DND-41 (cell line): ENCODE measurements around the gene DSCAML1.

Experiments
- ATAC-seq: fragments of 200-7000 bp; cut with Tn5 transposase; 3 replicates; pipeline ENCODE4 v1.9.1; 2021; ENCODE audit warnings: low read depth; ENCODE audit not compliant: insufficient read depth
- DNase-seq: peaks from one replicate; pipeline ENCODE4 v3.0.0-alpha.2; 2020
- H2AFZ ChIP-seq: 2 replicates; pipeline ENCODE4 v1.6.0; 2012; ENCODE audit warnings: low read depth, low read length
- H3K27ac ChIP-seq: 2 replicates; pipeline ENCODE4 v1.5.1; 2012; ENCODE audit warnings: low read length, inconsistent platforms
- H3K27me3 ChIP-seq: fragments of 200-600 bp; sonication (generic); 2 replicates; pipeline ENCODE4 v1.6.0; 2012; ENCODE audit warnings: low read length, mild to moderate bottlenecking, inconsistent platforms; ENCODE audit not compliant: insufficient read depth, poor library complexity
- H3K36me3 ChIP-seq: 2 replicates; pipeline ENCODE4 v1.5.1; 2012; ENCODE audit warnings: low read length, inconsistent platforms; ENCODE audit not compliant: insufficient read depth
- H3K4me1 ChIP-seq: 2 replicates; pipeline ENCODE4 v1.5.1; 2012; ENCODE audit warnings: mild to moderate bottlenecking, low read length; ENCODE audit not compliant: insufficient read depth
- H3K4me2 ChIP-seq: 2 replicates; pipeline ENCODE4 v1.6.0; 2012; ENCODE audit warnings: mild to moderate bottlenecking, moderate library complexity, low read length, inconsistent platforms; ENCODE audit not compliant: insufficient read depth
- H3K4me3 ChIP-seq, 2 experiments: fragments of 200-600 bp in 1 of 2; shearing (Covaris generic) in 1 of 2; 2 replicates each; pipeline ENCODE4 v1.5.1; 2012 to 2016; ENCODE audit warnings: inconsistent platforms in 2 of 2, low read length in 2 of 2, mild to moderate bottlenecking in 2 of 2, low read depth in 1 of 2, moderate library complexity in 1 of 2
- H3K79me2 ChIP-seq: 2 replicates; pipeline ENCODE4 v1.6.0; 2012; ENCODE audit warnings: low read length, inconsistent platforms; ENCODE audit not compliant: insufficient read depth
- H3K9ac ChIP-seq: 2 replicates; pipeline ENCODE4 v1.6.0; 2012; ENCODE audit warnings: low read depth, mild to moderate bottlenecking, inconsistent platforms, low read length, moderate library complexity
- H3K9me3 ChIP-seq: 2 replicates; pipeline ENCODE4 v1.5.1; 2012; ENCODE audit warnings: low read length, moderate library complexity, mild to moderate bottlenecking, inconsistent platforms; ENCODE audit not compliant: insufficient read depth, severe bottlenecking
- H4K20me1 ChIP-seq: 2 replicates; pipeline ENCODE4 v1.6.0; 2012; ENCODE audit warnings: low read length; ENCODE audit not compliant: insufficient read depth
- CTCF ChIP-seq: IDR thresholded peaks from 2 replicates; pipeline ENCODE4 v1.5.1; 2012; ENCODE audit warnings: borderline replicate concordance, low read length, moderate library complexity, mild to moderate bottlenecking; ENCODE audit not compliant: poor library complexity, severe bottlenecking; ENCODE audit errors: extremely low read depth
- EZH2 ChIP-seq: IDR thresholded peaks from 3 replicates; pipeline ENCODE4 v1.6.1; 2012; ENCODE audit warnings: borderline replicate concordance, low read depth, mild to moderate bottlenecking, moderate library complexity, low read length, inconsistent platforms; ENCODE audit not compliant: severe bottlenecking

The DSCAML1 gene

DNA sequence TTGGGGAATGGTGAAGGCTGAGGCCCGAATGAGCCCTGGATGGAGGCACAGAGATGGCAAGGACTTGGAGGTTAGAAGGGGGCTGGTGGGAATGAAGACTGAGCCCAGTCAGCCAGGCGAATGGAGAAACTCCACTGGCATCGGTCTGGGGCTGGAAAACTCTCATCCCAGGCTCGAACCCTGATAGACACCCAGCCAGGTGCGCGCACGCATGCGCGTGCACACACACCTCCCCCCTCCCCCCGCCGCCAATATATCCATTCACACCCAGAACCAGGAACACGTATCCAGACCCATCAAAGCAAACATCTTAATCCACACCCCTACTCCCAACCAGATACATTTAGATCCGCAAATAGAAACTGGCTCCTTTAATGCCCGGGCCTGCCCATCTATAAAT lies 330.1 kb downstream of the DSCAML1 start:
- H3K4me3 ChIP-seq = no peak overlapping the region
- H3K79me2 ChIP-seq = no peaks in the 10 kb centered on the region
- TF ChIP-seq EZH2 (no peak), CTCF (no peak)
- DNase-seq = no peak
- H4K20me1 ChIP-seq = no peaks in the 10 kb centered on the region
- no peak overlapping the region for H3K27ac ChIP-seq
- no peaks in the 10 kb centered on the region for H3K9me3 ChIP-seq
- H3K4me1 ChIP-seq = no peaks in the 10 kb centered on the region
- H2AFZ ChIP-seq = no peak overlapping the region
- H3K9ac ChIP-seq = no peak overlapping the region
- H3K36me3 ChIP-seq = no peaks in the 10 kb centered on the region
- no peak for ATAC-seq
- H3K4me2 ChIP-seq = no peak overlapping the region
- no peaks in the 10 kb centered on the region for H3K27me3 ChIP-seq

GRCh38 chr11:117465236-117465997 lies 331.6 kb downstream of the DSCAML1 start:
- DNase-seq (no peak), ATAC-seq (no peak)
- Histone ChIP-seq H3K79me2 (no peaks in the 10 kb centered on the region), H3K9me3 (no peaks in the 10 kb centered on the region), H3K4me1 (no peaks in the 10 kb centered on the region), H3K9ac (no peak overlapping the region), H3K27ac (no peak overlapping the region), H2AFZ (no peak overlapping the region), H3K27me3 (no peaks in the 10 kb centered on the region), H3K36me3 (no peaks in the 10 kb centered on the region), H3K4me3 (no peak overlapping the region), H3K4me2 (no peak overlapping the region), H4K20me1 (no peaks in the 10 kb centered on the region)
- no peak for TF ChIP-seq CTCF
- no peak for TF ChIP-seq EZH2

DNA sequence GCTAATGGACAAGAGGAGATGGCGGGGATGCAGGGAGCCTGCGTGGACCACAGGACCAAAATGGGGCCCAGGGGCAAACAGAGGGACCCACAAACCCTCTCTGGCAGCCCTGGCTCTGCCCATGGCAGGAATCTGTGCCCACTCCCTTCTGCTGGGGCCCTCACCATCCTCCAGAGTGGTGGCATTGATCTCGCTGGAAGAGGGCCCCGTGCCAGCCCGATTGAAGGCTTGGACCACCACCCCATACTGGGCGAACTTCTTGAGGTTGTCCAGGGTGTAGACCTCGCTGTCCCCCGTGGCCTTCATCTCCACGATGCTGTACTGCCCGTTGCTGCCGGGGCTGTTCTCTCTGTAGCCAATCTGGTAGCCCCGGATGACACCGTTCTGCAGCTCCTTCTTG lies 332.2 kb downstream of the DSCAML1 start:
- ATAC-seq (no peak), DNase-seq (no peak)
- H3K4me2 ChIP-seq = no peak overlapping the region
- H3K4me1 ChIP-seq = no peaks in the 10 kb centered on the region
- no peaks in the 10 kb centered on the region for H3K9me3 ChIP-seq
- no peaks in the 10 kb centered on the region for H3K79me2 ChIP-seq
- TF ChIP-seq EZH2 (no peak), CTCF (no peak)
- no peaks in the 10 kb centered on the region for H3K27me3 ChIP-seq
- H2AFZ ChIP-seq = no peak overlapping the region
- H3K9ac ChIP-seq = no peak overlapping the region
- H3K36me3 ChIP-seq = no peaks in the 10 kb centered on the region
- H4K20me1 ChIP-seq = no peaks in the 10 kb centered on the region
- H3K27ac ChIP-seq = no peak overlapping the region
- no peak overlapping the region for H3K4me3 ChIP-seq
